PC-9 (cell line): Measurements from ENCODE around the gene TPI1.

Source experiments
- EZH2 ChIP-seq: fragments of 200-600 bp; sonication (generic); IDR thresholded peaks from 2 replicates; pipeline ENCODE4 v1.8.0; 2017; ENCODE audit warnings: antibody characterized with exemption, low read depth
- TF ChIP-seq, protein P1 (sequence below): fragments of 200-600 bp; sonication (generic); conservative IDR thresholded peaks from 2 replicates; pipeline ENCODE4 v1.6.1; 2017; ENCODE audit warnings: mixed run types, antibody characterized with exemption, mild to moderate bottlenecking, moderate library complexity

GRCh38 chr12:6819106-6820030 lies 48.0 kb upstream of the TPI1 start:
- TF ChIP-seq, protein P1, sequence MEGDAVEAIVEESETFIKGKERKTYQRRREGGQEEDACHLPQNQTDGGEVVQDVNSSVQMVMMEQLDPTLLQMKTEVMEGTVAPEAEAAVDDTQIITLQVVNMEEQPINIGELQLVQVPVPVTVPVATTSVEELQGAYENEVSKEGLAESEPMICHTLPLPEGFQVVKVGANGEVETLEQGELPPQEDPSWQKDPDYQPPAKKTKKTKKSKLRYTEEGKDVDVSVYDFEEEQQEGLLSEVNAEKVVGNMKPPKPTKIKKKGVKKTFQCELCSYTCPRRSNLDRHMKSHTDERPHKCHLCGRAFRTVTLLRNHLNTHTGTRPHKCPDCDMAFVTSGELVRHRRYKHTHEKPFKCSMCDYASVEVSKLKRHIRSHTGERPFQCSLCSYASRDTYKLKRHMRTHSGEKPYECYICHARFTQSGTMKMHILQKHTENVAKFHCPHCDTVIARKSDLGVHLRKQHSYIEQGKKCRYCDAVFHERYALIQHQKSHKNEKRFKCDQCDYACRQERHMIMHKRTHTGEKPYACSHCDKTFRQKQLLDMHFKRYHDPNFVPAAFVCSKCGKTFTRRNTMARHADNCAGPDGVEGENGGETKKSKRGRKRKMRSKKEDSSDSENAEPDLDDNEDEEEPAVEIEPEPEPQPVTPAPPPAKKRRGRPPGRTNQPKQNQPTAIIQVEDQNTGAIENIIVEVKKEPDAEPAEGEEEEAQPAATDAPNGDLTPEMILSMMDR: no peak
- TF ChIP-seq EZH2: no peak
